ENCODE data around the gene CCNC.

CCNC gene

DNA sequence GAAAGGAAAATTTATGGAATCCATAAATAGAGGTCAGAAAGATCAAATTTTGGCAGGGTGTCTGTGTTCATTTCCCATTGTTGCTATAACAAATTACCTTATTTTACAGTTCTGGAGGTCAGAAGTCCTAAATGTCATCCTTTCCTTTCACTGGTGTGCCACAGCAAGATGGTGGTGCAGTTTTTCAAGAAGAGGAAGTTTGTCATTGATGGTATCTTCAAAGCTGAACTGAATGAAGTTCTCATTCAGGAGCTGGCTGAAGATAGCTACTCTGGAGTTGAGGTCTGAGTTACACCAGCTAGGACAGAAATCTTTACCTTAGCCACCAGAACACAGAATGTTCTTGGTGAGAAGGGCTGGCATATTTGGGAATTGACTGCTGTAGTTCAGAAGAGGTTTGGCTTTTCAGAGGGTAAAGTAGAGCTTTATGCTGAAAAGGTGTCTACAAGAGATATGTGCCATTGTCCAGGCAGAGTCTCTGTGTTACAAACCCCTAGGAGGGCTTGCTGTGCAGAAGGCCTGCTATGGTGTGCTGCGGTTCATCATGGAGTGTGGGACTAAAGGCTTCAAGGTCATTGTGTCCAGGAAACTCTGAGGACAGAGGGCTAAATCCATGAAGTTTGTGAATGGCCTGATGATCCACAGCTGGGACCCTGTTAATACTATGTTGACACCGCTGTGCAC, 7.2 kb upstream of the CCNC start:
- TF ChIP-seq EZH2phosphoT487 (IDR thresholded peaks at IDR 0.05; ENCODE audit: low read depth), result no peak
- TF ChIP-seq, protein P1, sequence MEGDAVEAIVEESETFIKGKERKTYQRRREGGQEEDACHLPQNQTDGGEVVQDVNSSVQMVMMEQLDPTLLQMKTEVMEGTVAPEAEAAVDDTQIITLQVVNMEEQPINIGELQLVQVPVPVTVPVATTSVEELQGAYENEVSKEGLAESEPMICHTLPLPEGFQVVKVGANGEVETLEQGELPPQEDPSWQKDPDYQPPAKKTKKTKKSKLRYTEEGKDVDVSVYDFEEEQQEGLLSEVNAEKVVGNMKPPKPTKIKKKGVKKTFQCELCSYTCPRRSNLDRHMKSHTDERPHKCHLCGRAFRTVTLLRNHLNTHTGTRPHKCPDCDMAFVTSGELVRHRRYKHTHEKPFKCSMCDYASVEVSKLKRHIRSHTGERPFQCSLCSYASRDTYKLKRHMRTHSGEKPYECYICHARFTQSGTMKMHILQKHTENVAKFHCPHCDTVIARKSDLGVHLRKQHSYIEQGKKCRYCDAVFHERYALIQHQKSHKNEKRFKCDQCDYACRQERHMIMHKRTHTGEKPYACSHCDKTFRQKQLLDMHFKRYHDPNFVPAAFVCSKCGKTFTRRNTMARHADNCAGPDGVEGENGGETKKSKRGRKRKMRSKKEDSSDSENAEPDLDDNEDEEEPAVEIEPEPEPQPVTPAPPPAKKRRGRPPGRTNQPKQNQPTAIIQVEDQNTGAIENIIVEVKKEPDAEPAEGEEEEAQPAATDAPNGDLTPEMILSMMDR (IDR thresholded peaks at IDR 0.05; ENCODE audit: low read depth, low read length), result no peak
- H3K4me3 ChIP-seq (ENCODE audit: low read length), result no peak overlapping the region
- no peak overlapping the region for H2AFZ ChIP-seq (ENCODE audit: low read depth, low read length)
- H3K9ac ChIP-seq (ENCODE audit: low read length), result no peak overlapping the region
- no peak overlapping the region for H3K4me2 ChIP-seq (ENCODE audit: low read length)
- no peaks in the 10 kb centered on the region for H3K4me1 ChIP-seq (ENCODE audit: low read length)
- H3K79me2 ChIP-seq (ENCODE audit: low read length), result no peaks in the 10 kb centered on the region
- no peaks in the 10 kb centered on the region for H4K20me1 ChIP-seq (ENCODE audit: insufficient read depth, low read length)
- H3K27me3 ChIP-seq (ENCODE audit: low read depth, low read length), result no peaks in the 10 kb centered on the region
- no peak overlapping the region for H3K27ac ChIP-seq (ENCODE audit: low read length)
- H3K36me3 ChIP-seq (replicated peaks; ENCODE audit: low read depth, low read length), result no peaks in the 10 kb centered on the region
- H3K9me3 ChIP-seq (ENCODE audit: insufficient read depth, low read length), result no peaks in the 10 kb centered on the region

DNA sequence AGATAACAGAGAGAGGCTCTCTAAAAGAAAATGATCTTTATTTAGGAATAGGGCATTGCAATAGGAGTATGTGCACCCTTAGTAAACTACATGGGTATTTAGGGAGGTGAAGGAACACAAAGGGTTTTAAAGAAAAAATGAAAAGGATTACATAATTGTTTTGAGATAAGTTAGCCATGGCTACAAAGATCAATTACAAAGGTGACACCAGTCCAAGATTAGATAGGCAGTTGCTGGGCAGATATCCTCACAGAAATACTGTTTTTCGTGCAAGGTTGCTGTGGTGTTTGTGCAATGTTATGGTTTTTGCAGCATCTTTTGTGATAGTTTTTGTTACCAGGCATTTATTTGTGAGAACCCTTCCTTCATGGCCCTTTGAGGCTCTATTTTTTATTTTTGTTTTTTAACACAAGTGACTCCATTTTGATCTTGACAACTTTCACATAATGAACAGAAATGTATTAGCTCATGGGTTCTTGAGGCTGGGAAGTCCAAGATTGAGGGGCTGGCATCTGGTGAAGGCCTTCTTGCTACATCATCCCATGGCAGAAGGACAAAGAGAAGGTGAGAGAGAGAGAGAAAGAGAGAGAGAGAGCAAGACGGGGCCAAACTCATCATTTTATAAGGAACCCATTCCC, 5.6 kb upstream of the CCNC start:
- no peak overlapping the region for H3K9ac ChIP-seq (ENCODE audit: low read length)
- no peak overlapping the region for H3K27ac ChIP-seq (ENCODE audit: low read length)
- TF ChIP-seq, protein P1 (IDR thresholded peaks at IDR 0.05; ENCODE audit: low read depth, low read length), result no peak
- no peak for TF ChIP-seq EZH2phosphoT487 (IDR thresholded peaks at IDR 0.05; ENCODE audit: low read depth)
- no peaks in the 10 kb centered on the region for H3K4me1 ChIP-seq (ENCODE audit: low read length)
- H4K20me1 ChIP-seq (ENCODE audit: insufficient read depth, low read length), result no peaks in the 10 kb centered on the region
- H3K9me3 ChIP-seq (ENCODE audit: insufficient read depth, low read length), result no peaks in the 10 kb centered on the region
- no peak overlapping the region for H2AFZ ChIP-seq (ENCODE audit: low read depth, low read length)
- H3K4me3 ChIP-seq (ENCODE audit: low read length), result no peak overlapping the region
- H3K79me2 ChIP-seq (ENCODE audit: low read length), result no peaks in the 10 kb centered on the region
- H3K27me3 ChIP-seq (ENCODE audit: low read depth, low read length), result no peaks in the 10 kb centered on the region
- H3K4me2 ChIP-seq (ENCODE audit: low read length), result no peak overlapping the region
- no peaks in the 10 kb centered on the region for H3K36me3 ChIP-seq (replicated peaks; ENCODE audit: low read depth, low read length)

DNA sequence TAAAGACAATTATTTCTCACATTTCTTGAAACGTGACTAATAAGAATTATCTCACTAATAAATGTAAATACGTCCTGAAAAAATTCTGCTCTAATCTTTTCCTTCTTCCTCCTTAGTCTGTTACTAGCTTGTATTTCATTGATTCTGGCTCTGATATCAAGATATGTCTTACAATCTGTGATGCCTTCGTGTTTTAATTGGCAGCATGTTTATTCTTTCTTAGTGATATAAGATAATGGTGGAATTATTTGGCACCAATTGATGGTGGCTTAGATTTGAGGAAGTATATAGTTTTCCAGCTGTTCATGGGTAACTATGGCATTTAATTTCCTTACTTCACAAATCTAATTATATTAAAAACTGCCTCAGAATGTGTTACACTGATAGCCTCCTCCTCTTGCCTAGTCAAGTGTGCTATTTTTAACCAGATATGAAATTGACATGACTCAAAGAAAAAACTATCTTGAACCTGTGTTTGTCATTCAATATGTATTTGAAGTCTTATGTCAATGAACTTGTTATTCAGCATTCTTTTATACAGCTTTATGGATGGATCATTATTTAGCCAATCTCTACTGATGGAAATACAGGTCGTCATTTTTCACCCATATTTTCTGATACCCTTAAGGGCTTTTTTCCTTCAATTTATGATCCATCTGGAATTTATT, 5.3 kb downstream of the CCNC start:
- H3K27me3 ChIP-seq (ENCODE audit: low read depth, low read length), result no peaks in the 10 kb centered on the region
- no peak overlapping the region for H3K4me3 ChIP-seq (ENCODE audit: low read length)
- H3K4me2 ChIP-seq (ENCODE audit: low read length), result no peak overlapping the region
- peaks cover 33% of the 10 kb centered on the region for H4K20me1 ChIP-seq (ENCODE audit: insufficient read depth, low read length)
- no peak overlapping the region for H3K9ac ChIP-seq (ENCODE audit: low read length)
- no peaks in the 10 kb centered on the region for H3K9me3 ChIP-seq (ENCODE audit: insufficient read depth, low read length)
- H3K4me1 ChIP-seq (ENCODE audit: low read length), result peaks cover 6% of the 10 kb centered on the region; the same call in 1 of the 2 replicates
- peaks cover 82% of the 10 kb centered on the region for H3K79me2 ChIP-seq (ENCODE audit: low read length)
- no peak overlapping the region for H3K27ac ChIP-seq (ENCODE audit: low read length)
- H3K36me3 ChIP-seq (replicated peaks; ENCODE audit: low read depth, low read length), result peaks cover 20% of the 10 kb centered on the region
- no peak overlapping the region for H2AFZ ChIP-seq (ENCODE audit: low read depth, low read length)
- TF ChIP-seq, protein P1 (IDR thresholded peaks at IDR 0.05; ENCODE audit: low read depth, low read length), result no peak
- no peak for TF ChIP-seq EZH2phosphoT487 (IDR thresholded peaks at IDR 0.05; ENCODE audit: low read depth)

DNA sequence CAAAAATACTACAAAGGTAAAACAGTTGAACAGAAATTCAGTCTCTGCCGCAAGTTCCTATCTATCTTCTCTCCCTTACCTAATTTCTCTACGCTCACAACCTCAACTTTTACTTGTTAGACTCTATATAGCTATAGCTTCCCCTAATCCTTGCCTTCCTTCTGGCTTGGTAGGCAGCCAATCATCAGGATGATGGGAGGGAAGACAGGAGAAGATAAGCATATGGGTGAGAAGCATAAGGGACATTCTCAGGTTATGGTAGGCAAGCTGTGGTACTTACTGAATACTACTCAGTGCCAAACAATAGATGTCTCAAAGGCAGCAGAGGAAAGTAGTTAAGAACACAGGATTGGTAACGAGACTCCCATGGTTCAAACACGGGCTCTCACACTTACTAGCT, 7.8 kb downstream of the CCNC start:
- no peak overlapping the region for H3K4me3 ChIP-seq (ENCODE audit: low read length)
- H3K27ac ChIP-seq (ENCODE audit: low read length), result no peak overlapping the region
- peaks cover 57% of the 10 kb centered on the region for H3K79me2 ChIP-seq (ENCODE audit: low read length)
- no peak overlapping the region for H2AFZ ChIP-seq (ENCODE audit: low read depth, low read length)
- H3K9ac ChIP-seq (ENCODE audit: low read length), result no peak overlapping the region
- peaks cover 15% of the 10 kb centered on the region for H4K20me1 ChIP-seq (ENCODE audit: insufficient read depth, low read length)
- TF ChIP-seq, protein P1 (IDR thresholded peaks at IDR 0.05; ENCODE audit: low read depth, low read length), result no peak
- TF ChIP-seq EZH2phosphoT487 (IDR thresholded peaks at IDR 0.05; ENCODE audit: low read depth), result no peak
- H3K27me3 ChIP-seq (ENCODE audit: low read depth, low read length), result no peaks in the 10 kb centered on the region
- H3K4me1 ChIP-seq (ENCODE audit: low read length), result no peaks in the 10 kb centered on the region
- no peaks in the 10 kb centered on the region for H3K9me3 ChIP-seq (ENCODE audit: insufficient read depth, low read length)
- H3K4me2 ChIP-seq (ENCODE audit: low read length), result no peak overlapping the region
- peaks cover 34% of the 10 kb centered on the region for H3K36me3 ChIP-seq (replicated peaks; ENCODE audit: low read depth, low read length)
